ENCODE data around the gene SPAG4. TPM values are rescaled to one million over a fixed set of nuclear protein-coding genes. Genes with fewer than 3 reads are reported as not detected.

Gene SPAG4
- total and polyA plus RNA-seq, 2 donors (not counting 1 experiment from before 2014, with no cell fraction given) = 3.7 to 4.7 TPM

GRCh38 chr20:35648836-35649235, 33.2 kb downstream of the SPAG4 start:
- H3K4me3 ChIP-seq (ENCODE audit: control extremely low read depth in 1 of 5, extremely low read depth in 1 of 5, insufficient read depth in 1 of 5, low read depth in 2 of 5, low read length in 4 of 5) = no peak overlapping the region
- H4K20me1 ChIP-seq (ENCODE audit: control insufficient read depth, insufficient read depth, low read length, poor library complexity, severe bottlenecking) = peaks cover 67% of the 10 kb centered on the region
- H3K27me3 Mint-ChIP-seq = no peaks in the 10 kb centered on the region
- peak overlapping the region in 1 of 2 donors; percentile 11 for H3K27ac ChIP-seq (ENCODE audit: low read length in 2 of 2)
- H3K36me3 ChIP-seq (replicated peaks in 1 of 2; ENCODE audit: control extremely low read depth in 1 of 2, control insufficient read depth in 1 of 2, extremely low read depth in 1 of 2, insufficient read depth in 2 of 2, low read length in 1 of 2) = peaks cover 0 to 36% of the 10 kb centered on the region in 2 experiments
- no peak for TF ChIP-seq EZH2 (IDR thresholded peaks at IDR 0.05; ENCODE audit: borderline replicate concordance, insufficient read depth, low read depth, low read length, poor library complexity, severe bottlenecking)
- no peak for TF ChIP-seq CTCF (IDR thresholded peaks at IDR 0.05)
- H2AFZ ChIP-seq (ENCODE audit: insufficient read depth, low read depth, low read length, poor library complexity, severe bottlenecking) = no peak overlapping the region
- no peaks in the 10 kb centered on the region for H3K4me1 ChIP-seq (ENCODE audit: control insufficient read depth in 2 of 2, insufficient read depth in 2 of 2, low read length in 2 of 2)
- POLR2A ChIA-PET = no interaction called here
- H3K9me3 ChIP-seq (ENCODE audit: control extremely low read depth in 1 of 3, control insufficient read depth in 2 of 3, insufficient read depth in 1 of 3, low read length in 2 of 3) = no peaks in the 10 kb centered on the region
- CTCF ChIA-PET = interaction anchor here (1.6 kb wide), 1 partner anchor 8 kb away, joined by 3 read pairs; no protein-coding TSS in a partner anchor
- no peak overlapping the region for H3K4me3 Mint-ChIP-seq
- H3K79me2 ChIP-seq (ENCODE audit: control insufficient read depth, insufficient read depth, low read length) = peaks cover 95% of the 10 kb centered on the region
- peak overlapping the region; percentile 53 for H3K27ac Mint-ChIP-seq
- DNase-seq (no peak), ATAC-seq (ENCODE audit: low read depth) (no peak)
- no peaks in the 10 kb centered on the region for H3K27me3 ChIP-seq (replicated peaks in 1 of 4; ENCODE audit: control extremely low read depth in 1 of 4, control insufficient read depth in 3 of 4, insufficient read depth in 4 of 4, low read length in 3 of 4)
- H3K4me1 Mint-ChIP-seq = peaks cover 49% of the 10 kb centered on the region
- H3K4me2 ChIP-seq (replicated peaks; ENCODE audit: low read depth, low read length, poor library complexity, severe bottlenecking) = no peak overlapping the region
- no peak overlapping the region for H3K9ac ChIP-seq (ENCODE audit: low read length)
- no peaks in the 10 kb centered on the region for H3K9me3 Mint-ChIP-seq (ENCODE audit: insufficient read depth)
- intact Hi-C loops (cut with micrococcal nuclease) = no loop called here

- Mint-ChIP-seq H3K27me3 (no peaks in the 10 kb centered on the region), H3K27ac (no peak overlapping the region), H3K9me3 (ENCODE audit: insufficient read depth) (no peaks in the 10 kb centered on the region), H3K4me3 (no peak overlapping the region), H3K4me1 (peaks cover 35% of the 10 kb centered on the region)
- no CpG with 5 or more reads among the region's 3 CpGs for WGBS (ENCODE audit: insufficient coverage)
- ATAC-seq (ENCODE audit: low read depth) (no peak), DNase-seq (no peak)
- Histone ChIP-seq H3K9ac (ENCODE audit: low read length) (no peak overlapping the region), H3K27me3 (replicated peaks in 1 of 4; ENCODE audit: control extremely low read depth in 1 of 4, control insufficient read depth in 3 of 4, insufficient read depth in 4 of 4, low read length in 3 of 4) (no peaks in the 10 kb centered on the region), H3K79me2 (ENCODE audit: control insufficient read depth, insufficient read depth, low read length) (peaks cover 96% of the 10 kb centered on the region), H3K4me2 (replicated peaks; ENCODE audit: low read depth, low read length, poor library complexity, severe bottlenecking) (no peak overlapping the region), H3K4me3 (ENCODE audit: control extremely low read depth in 1 of 5, extremely low read depth in 1 of 5, insufficient read depth in 1 of 5, low read depth in 2 of 5, low read length in 4 of 5) (no peak overlapping the region), H3K27ac (ENCODE audit: low read length in 2 of 2) (peak overlapping the region in 1 of 2 donors; percentile 34), H4K20me1 (ENCODE audit: control insufficient read depth, insufficient read depth, low read length, poor library complexity, severe bottlenecking) (peaks cover 66% of the 10 kb centered on the region), H2AFZ (ENCODE audit: insufficient read depth, low read depth, low read length, poor library complexity, severe bottlenecking) (no peak overlapping the region), H3K36me3 (replicated peaks in 1 of 2; ENCODE audit: control extremely low read depth in 1 of 2, control insufficient read depth in 1 of 2, extremely low read depth in 1 of 2, insufficient read depth in 2 of 2, low read length in 1 of 2) (peaks cover 0 to 53% of the 10 kb centered on the region in 2 experiments), H3K4me1 (ENCODE audit: control insufficient read depth in 2 of 2, insufficient read depth in 2 of 2, low read length in 2 of 2) (no peaks in the 10 kb centered on the region), H3K9me3 (ENCODE audit: control extremely low read depth in 1 of 3, control insufficient read depth in 2 of 3, insufficient read depth in 1 of 3, low read length in 2 of 3) (no peaks in the 10 kb centered on the region)
- ChIA-PET POLR2A (no interaction called here), CTCF (no interaction called here)
- no peak for TF ChIP-seq EZH2 (IDR thresholded peaks at IDR 0.05; ENCODE audit: borderline replicate concordance, insufficient read depth, low read depth, low read length, poor library complexity, severe bottlenecking)
- TF ChIP-seq CTCF (IDR thresholded peaks at IDR 0.05) = no peak
- intact Hi-C loops (cut with micrococcal nuclease) = no loop called here
Measured at GRCh38 chr20:35650632-35651031, 35.0 kb downstream of the SPAG4 start.

All from B cell (primary cell).